ENCODE data around the gene LIN7C. TPM values are rescaled to one million over a fixed set of nuclear protein-coding genes. Genes with fewer than 3 reads are reported as not detected.

LIN7C gene
- total RNA-seq, 1 experiment from 2014 or later: 131 TPM

DNA sequence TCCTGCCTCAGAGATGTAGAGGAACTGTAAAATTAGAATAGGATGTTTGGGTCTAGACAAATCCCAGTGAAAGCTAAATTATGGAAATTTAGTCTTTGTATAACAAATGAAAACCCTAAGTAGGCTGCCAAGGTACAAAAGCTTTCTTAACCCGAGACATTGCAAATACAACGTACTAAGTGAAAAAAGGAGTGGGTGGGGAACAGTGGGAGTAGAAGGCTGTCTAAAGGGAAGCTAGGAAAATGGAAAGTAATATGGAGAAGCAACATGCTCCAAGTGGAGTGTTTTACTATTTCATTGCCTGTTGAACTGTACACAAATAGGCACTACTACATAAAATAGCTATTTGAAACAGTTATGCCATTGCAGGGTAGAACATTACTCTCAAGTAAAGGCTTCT lies 6.8 kb upstream of the LIN7C start:
- Histone ChIP-seq H3K36me3 (ENCODE audit: insufficient read depth, low read length, poor library complexity, severe bottlenecking) (no peaks in the 10 kb centered on the region), H3K4me1 (ENCODE audit: insufficient read depth, low read length, poor library complexity, severe bottlenecking) (no peaks in the 10 kb centered on the region), H3K27ac (ENCODE audit: low read depth, low read length, poor library complexity, severe bottlenecking) (no peak overlapping the region), H3K27me3 (replicated peaks; ENCODE audit: insufficient read depth, low read depth, low read length, poor library complexity) (peaks cover 20% of the 10 kb centered on the region), H3K9me3 (ENCODE audit: low read depth, low read length, poor library complexity, severe bottlenecking) (peaks cover 5% of the 10 kb centered on the region), H3K4me3 (ENCODE audit: low read depth, low read length, poor library complexity, severe bottlenecking) (no peak overlapping the region)
- no peak for TF ChIP-seq EZH2 (IDR thresholded peaks at IDR 0.05; ENCODE audit: borderline replicate concordance, low read depth, low read length, poor library complexity, severe bottlenecking)
- TF ChIP-seq, protein P1, sequence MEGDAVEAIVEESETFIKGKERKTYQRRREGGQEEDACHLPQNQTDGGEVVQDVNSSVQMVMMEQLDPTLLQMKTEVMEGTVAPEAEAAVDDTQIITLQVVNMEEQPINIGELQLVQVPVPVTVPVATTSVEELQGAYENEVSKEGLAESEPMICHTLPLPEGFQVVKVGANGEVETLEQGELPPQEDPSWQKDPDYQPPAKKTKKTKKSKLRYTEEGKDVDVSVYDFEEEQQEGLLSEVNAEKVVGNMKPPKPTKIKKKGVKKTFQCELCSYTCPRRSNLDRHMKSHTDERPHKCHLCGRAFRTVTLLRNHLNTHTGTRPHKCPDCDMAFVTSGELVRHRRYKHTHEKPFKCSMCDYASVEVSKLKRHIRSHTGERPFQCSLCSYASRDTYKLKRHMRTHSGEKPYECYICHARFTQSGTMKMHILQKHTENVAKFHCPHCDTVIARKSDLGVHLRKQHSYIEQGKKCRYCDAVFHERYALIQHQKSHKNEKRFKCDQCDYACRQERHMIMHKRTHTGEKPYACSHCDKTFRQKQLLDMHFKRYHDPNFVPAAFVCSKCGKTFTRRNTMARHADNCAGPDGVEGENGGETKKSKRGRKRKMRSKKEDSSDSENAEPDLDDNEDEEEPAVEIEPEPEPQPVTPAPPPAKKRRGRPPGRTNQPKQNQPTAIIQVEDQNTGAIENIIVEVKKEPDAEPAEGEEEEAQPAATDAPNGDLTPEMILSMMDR (conservative IDR thresholded peaks at IDR 0.05; ENCODE audit: low read depth, low read length): no peak
- ChIA-PET CTCF (no interaction called here), POLR2A (ENCODE audit: low non-redundant PET) (no interaction called here)
- intact Hi-C loops (cut with micrococcal nuclease; ENCODE audit: unreplicated experiment): no loop called here
- BruUV-seq (replicated peaks): no TSS peak
- DNase-seq (ENCODE audit: low spot score): no peak

DNA sequence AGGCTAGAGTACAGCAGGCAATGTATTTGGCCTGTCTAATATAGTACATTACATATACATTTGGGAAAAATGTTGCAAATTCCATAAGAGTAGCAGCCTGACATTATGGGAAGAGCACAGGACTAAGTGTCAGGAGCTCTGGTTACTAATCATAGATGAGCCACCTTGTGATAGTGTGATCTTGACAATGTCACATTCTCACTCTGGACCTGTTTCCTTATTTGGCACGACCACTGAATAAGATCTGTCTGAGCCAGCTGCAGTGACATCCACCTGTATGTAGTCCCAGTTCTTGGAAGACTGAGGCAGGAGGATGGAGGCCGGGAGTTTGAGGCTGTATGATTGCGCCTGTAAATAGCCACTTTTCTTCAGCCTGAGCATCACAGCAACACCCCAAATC lies 5.7 kb upstream of the LIN7C start:
- H3K4me1 ChIP-seq (ENCODE audit: insufficient read depth, low read length, poor library complexity, severe bottlenecking): peaks cover 5% of the 10 kb centered on the region
- TF ChIP-seq, protein P1 (conservative IDR thresholded peaks at IDR 0.05; ENCODE audit: low read depth, low read length): no peak
- no peak for TF ChIP-seq EZH2 (IDR thresholded peaks at IDR 0.05; ENCODE audit: borderline replicate concordance, low read depth, low read length, poor library complexity, severe bottlenecking)
- BruUV-seq (replicated peaks): no TSS peak
- peaks cover 10% of the 10 kb centered on the region for H3K27me3 ChIP-seq (replicated peaks; ENCODE audit: insufficient read depth, low read depth, low read length, poor library complexity)
- POLR2A ChIA-PET (ENCODE audit: low non-redundant PET): interaction anchor here (0.6 kb wide), 1 partner anchor 42 kb away, joined by 6 read pairs; no protein-coding TSS in a partner anchor
- CTCF ChIA-PET: no interaction called here
- intact Hi-C loops (cut with micrococcal nuclease; ENCODE audit: unreplicated experiment): no loop called here
- no peaks in the 10 kb centered on the region for H3K36me3 ChIP-seq (ENCODE audit: insufficient read depth, low read length, poor library complexity, severe bottlenecking)
- DNase-seq (ENCODE audit: low spot score): no peak
- no peak overlapping the region for H3K4me3 ChIP-seq (ENCODE audit: low read depth, low read length, poor library complexity, severe bottlenecking)
- peaks cover 5% of the 10 kb centered on the region for H3K9me3 ChIP-seq (ENCODE audit: low read depth, low read length, poor library complexity, severe bottlenecking)
- H3K27ac ChIP-seq (ENCODE audit: low read depth, low read length, poor library complexity, severe bottlenecking): no peak overlapping the region

DNA sequence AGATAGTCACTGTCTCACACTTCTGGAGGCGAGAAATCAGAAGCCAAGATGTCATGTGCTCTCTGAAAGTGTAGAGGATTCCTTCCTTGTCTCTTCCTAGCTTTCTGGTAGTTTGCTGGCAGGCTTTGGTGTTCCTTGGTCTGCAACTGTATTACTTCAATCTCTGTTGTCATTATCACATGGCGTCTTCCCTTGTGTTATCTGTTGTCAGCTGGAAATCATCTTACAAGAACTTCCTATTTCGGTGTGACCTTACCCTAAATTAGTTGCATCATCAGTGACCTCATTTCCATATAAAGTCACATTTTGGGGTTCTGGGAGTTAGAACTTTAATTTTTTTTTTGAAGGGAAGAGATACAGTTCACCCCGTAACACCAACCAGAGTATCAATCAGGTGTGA lies 3.3 kb upstream of the LIN7C start:
- BruUV-seq (replicated peaks): no TSS peak

More for the DNA sequence above, 3.3 kb upstream of the LIN7C start:
- Histone ChIP-seq H3K9me3 (ENCODE audit: low read depth, low read length, poor library complexity, severe bottlenecking) (peaks cover under 1% of the 10 kb centered on the region), H3K4me1 (ENCODE audit: insufficient read depth, low read length, poor library complexity, severe bottlenecking) (peaks cover 15% of the 10 kb centered on the region), H3K4me3 (ENCODE audit: low read depth, low read length, poor library complexity, severe bottlenecking) (no peak overlapping the region), H3K27me3 (replicated peaks; ENCODE audit: insufficient read depth, low read depth, low read length, poor library complexity) (no peaks in the 10 kb centered on the region), H3K36me3 (ENCODE audit: insufficient read depth, low read length, poor library complexity, severe bottlenecking) (no peaks in the 10 kb centered on the region), H3K27ac (ENCODE audit: low read depth, low read length, poor library complexity, severe bottlenecking) (no peak overlapping the region)
- POLR2A ChIA-PET (ENCODE audit: low non-redundant PET): no interaction called here
- no peak for DNase-seq (ENCODE audit: low spot score)
- CTCF ChIA-PET: no interaction called here
- TF ChIP-seq, protein P1 (conservative IDR thresholded peaks at IDR 0.05; ENCODE audit: low read depth, low read length): no peak
- TF ChIP-seq EZH2 (IDR thresholded peaks at IDR 0.05; ENCODE audit: borderline replicate concordance, low read depth, low read length, poor library complexity, severe bottlenecking): no peak
- intact Hi-C loops (cut with micrococcal nuclease; ENCODE audit: unreplicated experiment): loop anchor here (5.0 to 10.0 kb wide), 2 partner anchors 595 to 1822 kb away; partner anchors contain the start of genes KIF18A and METTL15

Data from A673 (cell line).